GM12878 (cell line): Measurements from ENCODE around the gene UBXN4. TPM values are rescaled to one million over a fixed set of nuclear protein-coding genes. Genes with fewer than 3 reads are reported as not detected.
A peak's percentile ranks its signal among the peaks of the same experiment; 100 is the strongest.

ENCODE experiments used
- ATAC-seq: fragments of 200-7000 bp; cut with Tn5 transposase; 3 replicates; pipeline ENCODE4 v1.9.1; 2020; ENCODE audit warnings: mild to moderate bottlenecking, moderate library complexity
- Bru-seq: library from RNA; stranded (reverse); fragments of 400-500 nt; gene quantifications from one replicate; lab custom pipeline; 2021; lab: Mats Ljungman, UMichigan
- BruChase-seq, 2 experiments: library from RNA; stranded (reverse); fragments of 400-500 nt; gene quantifications; one replicate each; lab custom pipeline; 2021; lab: Mats Ljungman, UMichigan
- BruUV-seq: library from RNA; stranded (reverse); fragments of 400-500 nt; replicated peaks from 2 replicates; lab custom pipeline; 2021; lab: Mats Ljungman, UMichigan
- CTCF ChIA-PET: fragments of 300-600 bp; sonication (Branson Sonifier 250); formaldehyde crosslinking; extraction: SDS; loops from one replicate; lab custom pipeline; 2021; ENCODE audit warnings: inconsistent platforms; lab: Yijun Ruan, JAX
- POLR2A ChIA-PET: fragments of 350-600 bp; formaldehyde crosslinking; extraction: SDS; loops from one replicate; lab custom pipeline; 2021; ENCODE audit warnings: inconsistent platforms; lab: Charles Lee
- RAD21 ChIA-PET: fragments of 300-600 bp; sonication (Branson Sonifier 250); formaldehyde crosslinking; loops from one replicate; lab custom pipeline; 2023; ENCODE audit warnings: antibody characterized with exemption; ENCODE audit not compliant: unreplicated experiment; lab: Charles Lee
- SMC1A ChIA-PET: fragments of 300-600 bp; sonication (Branson Sonifier 250); formaldehyde crosslinking; loops from one replicate; lab custom pipeline; 2023; ENCODE audit not compliant: unreplicated experiment, uncharacterized antibody; lab: Charles Lee
- DNase-seq: peaks from one replicate; pipeline ENCODE4 v3.0.0-alpha.2; 2011; ENCODE audit warnings: low read depth, low spot score
- FAIRE-seq: peaks from 3 replicates; lab custom pipeline; 2011; peaks lifted over from hg19 to GRCh38; lab: Jason Lieb, UNC
- H2AFZ ChIP-seq: 2 replicates; pipeline ENCODE4 v1.6.0; 2011; ENCODE audit warnings: low read depth, low read length, control low read depth; ENCODE audit not compliant: control insufficient read depth
- H3K27ac ChIP-seq: 2 replicates; pipeline ENCODE4 v1.5.1; 2011; ENCODE audit warnings: control low read depth; ENCODE audit not compliant: control insufficient read depth, insufficient read depth
- H3K27me3 ChIP-seq, 2 experiments: replicated peaks in 1 of 2; 2 replicates each; pipeline versions ENCODE4 v1.6.0 to v1.6.1; 2011; ENCODE audit warnings: low read length in 1 of 2; ENCODE audit not compliant: control insufficient read depth in 2 of 2, insufficient read depth in 2 of 2
- H3K36me3 ChIP-seq, 2 experiments: 2 replicates each; pipeline ENCODE4 v1.5.1; 2011; ENCODE audit warnings: low read length in 1 of 2; ENCODE audit not compliant: control insufficient read depth in 2 of 2, insufficient read depth in 2 of 2
- H3K4me1 ChIP-seq: 2 replicates; pipeline ENCODE4 v1.6.1; 2011; ENCODE audit warnings: mild to moderate bottlenecking, low read length, moderate library complexity, mixed read lengths; ENCODE audit not compliant: control insufficient read depth, insufficient read depth
- H3K4me2 ChIP-seq: 2 replicates; pipeline ENCODE4 v1.6.0; 2011; ENCODE audit warnings: control low read depth; ENCODE audit not compliant: control insufficient read depth, insufficient read depth
- H3K4me3 ChIP-seq: fragments of 200-600 bp; sonication (generic); 2 replicates; pipeline ENCODE4 v1.5.1; 2016
- H3K79me2 ChIP-seq: 2 replicates; pipeline ENCODE4 v1.6.0; 2011; ENCODE audit warnings: low read length; ENCODE audit not compliant: control insufficient read depth, insufficient read depth
- H3K9ac ChIP-seq: 2 replicates; pipeline ENCODE4 v1.8.0; 2011; ENCODE audit warnings: low read length, control low read depth, mixed read lengths; ENCODE audit not compliant: control insufficient read depth, insufficient read depth
- H3K9me3 ChIP-seq: replicated peaks from 3 replicates; pipeline ENCODE4 v1.5.1; 2011; ENCODE audit warnings: mild to moderate bottlenecking, low read length; ENCODE audit not compliant: control insufficient read depth, insufficient read depth
- H4K20me1 ChIP-seq: 2 replicates; pipeline ENCODE4 v1.6.0; 2011; ENCODE audit not compliant: control insufficient read depth, insufficient read depth
- EED ChIP-seq: sonication (generic); IDR thresholded peaks from 2 replicates; pipeline ENCODE4 v1.6.1; 2016; ENCODE audit warnings: antibody characterized with exemption, low read depth
- ETV6 ChIP-seq, 2 experiments: fragments of 450-650 bp in 1 of 2; IDR thresholded peaks in 1 of 2; conservative IDR thresholded peaks in 1 of 2; 2 replicates each; pipeline ENCODE4 v1.6.1; 2014; ENCODE audit warnings: antibody characterized with exemption in 1 of 2, borderline replicate concordance in 1 of 2, low read depth in 1 of 2, mild to moderate bottlenecking in 1 of 2, moderate library complexity in 1 of 2
- MTA2 ChIP-seq: fragments of 450-650 bp; IDR thresholded peaks from 2 replicates; pipeline ENCODE4 v1.6.1; 2016; ENCODE audit warnings: low read depth, mild to moderate bottlenecking, moderate library complexity
- PAX8 ChIP-seq: fragments of 450-650 bp; IDR thresholded peaks from 2 replicates; pipeline ENCODE4 v1.6.1; 2017; ENCODE audit warnings: mild to moderate bottlenecking, moderate library complexity
- POLR2A ChIP-seq: IDR thresholded peaks from 2 replicates; pipeline ENCODE4 v1.6.1; 2011; ENCODE audit warnings: low read depth, mild to moderate bottlenecking, low read length
- POLR2AphosphoS2 ChIP-seq: IDR thresholded peaks from 2 replicates; pipeline ENCODE4 v1.6.1; 2011; ENCODE audit warnings: low read depth, mild to moderate bottlenecking, low read length, improper control_type of control experiment, moderate library complexity
- RELA ChIP-seq: fragments of 450-650 bp; IDR thresholded peaks from 2 replicates; pipeline ENCODE4 v1.8.0; 2014; ENCODE audit warnings: borderline replicate concordance; ENCODE audit not compliant: partially characterized antibody
- SMAD1 ChIP-seq: fragments of 450-650 bp; IDR thresholded peaks from 2 replicates; pipeline ENCODE4 v1.6.1; 2018; ENCODE audit warnings: mild to moderate bottlenecking, low read depth; ENCODE audit not compliant: partially characterized antibody
- SP1 ChIP-seq: IDR thresholded peaks from one replicate; pipeline ENCODE4 v1.6.1; 2011; ENCODE audit warnings: low read depth, low read length
- SUPT20H ChIP-seq: IDR thresholded peaks from 2 replicates; pipeline ENCODE4 v1.6.1; 2011; ENCODE audit warnings: low read depth, mild to moderate bottlenecking, low read length, moderate library complexity, borderline replicate concordance; ENCODE audit not compliant: control insufficient read depth
- WGBS: methylation state at CpG from one replicate; pipeline ENCODE4 v1.1.6; 2016; ENCODE audit warnings: low lambda C conversion rate; ENCODE audit not compliant: insufficient replicate concordance, insufficient coverage; ENCODE audit errors: missing lambda C conversion rate; 5-methylcytosine and 5-hydroxymethylcytosine counted together
- in situ Hi-C: fragments of 300-500 bp; cut with MboI; formaldehyde crosslinking; loops from 9 replicates; pipeline ENCODE4 v1.14.3; 2018; ENCODE audit warnings: mixed read lengths
- intact Hi-C: fragments of 100-400 bp; cut with micrococcal nuclease; formaldehyde crosslinking; loops from one replicate; pipeline ENCODE4 v1.14.2; 2022; ENCODE audit not compliant: unreplicated experiment
- long read RNA-seq, 2 experiments: library from polyadenylated mRNA; unstranded; transcript quantifications; one replicate each; pipeline ENCODE4 v2.0.0, GENCODE V29; 2019 to 2020
- polyA minus RNA-seq, 3 experiments: library from RNA; depleted of rRNA, polyadenylated mRNA; stranded (reverse); fragments of >200 nt; gene quantifications; 2 replicates each; pipeline ENCODE4 v1.2.3, GENCODE V29; 2011
- polyA plus RNA-seq, 11 experiments: library from polyadenylated mRNA; depleted of rRNA in 4 of 11; unstranded in 6 of 11; stranded (reverse) in 5 of 11; fragments of >200 nt; fragmentation: Nextera tagmentation in 4 of 11; fragmentation: Illumina TruSeq in 1 of 11; extraction: Ambion mirVana in 4 of 11; extraction: Trizol in 1 of 11; gene quantifications; 1 replicate in 1 of 11; 2 replicates in 10 of 11; pipeline versions ENCODE4 v1.2.1 to v1.2.3, GENCODE V29; 2011 to 2016; ENCODE audit warnings: inconsistent platforms in 2 of 11, missing spikeins in 2 of 11, low read depth in 1 of 11
- total RNA-seq, 4 experiments: library from RNA; depleted of rRNA in 3 of 4; stranded (reverse); fragments of >200 nt in 3 of 4; fragmentation: Illumina TruSeq in 1 of 4; extraction: Trizol in 1 of 4; gene quantifications; 2 replicates each; pipeline versions ENCODE4 v1.2.1 to v1.2.3, GENCODE V29; 2013 to 2021
- TF ChIP-seq, protein P1 (sequence below): IDR thresholded peaks from 2 replicates; pipeline ENCODE4 v1.6.1; 2012; ENCODE audit warnings: low read depth, low read length, improper control_type of control experiment
- TF ChIP-seq, protein P2 (sequence below): fragments of 450-650 bp; conservative IDR thresholded peaks from 2 replicates; pipeline ENCODE4 v1.6.1; 2017; ENCODE audit warnings: mild to moderate bottlenecking, moderate library complexity

UBXN4 gene, protein sequence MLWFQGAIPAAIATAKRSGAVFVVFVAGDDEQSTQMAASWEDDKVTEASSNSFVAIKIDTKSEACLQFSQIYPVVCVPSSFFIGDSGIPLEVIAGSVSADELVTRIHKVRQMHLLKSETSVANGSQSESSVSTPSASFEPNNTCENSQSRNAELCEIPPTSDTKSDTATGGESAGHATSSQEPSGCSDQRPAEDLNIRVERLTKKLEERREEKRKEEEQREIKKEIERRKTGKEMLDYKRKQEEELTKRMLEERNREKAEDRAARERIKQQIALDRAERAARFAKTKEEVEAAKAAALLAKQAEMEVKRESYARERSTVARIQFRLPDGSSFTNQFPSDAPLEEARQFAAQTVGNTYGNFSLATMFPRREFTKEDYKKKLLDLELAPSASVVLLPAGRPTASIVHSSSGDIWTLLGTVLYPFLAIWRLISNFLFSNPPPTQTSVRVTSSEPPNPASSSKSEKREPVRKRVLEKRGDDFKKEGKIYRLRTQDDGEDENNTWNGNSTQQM
- total RNA-seq (2013; cell fraction: nucleolus; rRNA removed) = 109 and 118 TPM in 2 replicates
- total RNA-seq (2014; rRNA removed) (53.8 and 62.9 TPM in 2 replicates), total RNA-seq (2014; rRNA removed; fragmentation: Illumina TruSeq; extraction: Trizol) (62.3 and 63.7 TPM in 2 replicates), total RNA-seq (2021) (66.0 and 67.4 TPM in 2 replicates), polyA plus RNA-seq (2011; rRNA removed) (115 and 180 TPM in 2 replicates), polyA plus RNA-seq (2014; fragmentation: Illumina TruSeq; extraction: Trizol) (77.8 and 99.4 TPM in 2 replicates), polyA plus RNA-seq (2014; fragmentation: Nextera tagmentation; extraction: Ambion mirVana) (10 to 100 TPM; 52.6 to 79.4 TPM), polyA plus RNA-seq (2014; rRNA removed) (44.8 and 57.5 TPM in 2 replicates), polyA plus RNA-seq (2016; fragmentation: Nextera tagmentation; extraction: Ambion mirVana) (100 to 1,000 TPM; 114 to 133 TPM), polyA minus RNA-seq (2011; rRNA and poly(A)+ RNA removed) (57.9 and 60.8 TPM in 2 replicates), Bru-seq, nascent RNA (percentile 93 among the genes with signal in this experiment), BruChase-seq, experiment 1, labeled RNA remaining after a 6-hour chase (percentile 96 among the genes with signal in this experiment), BruChase-seq, experiment 2, labeled RNA remaining after a 2-hour chase (percentile 96 among the genes with signal in this experiment)
- polyA plus RNA-seq (2011; ENCODE audit: low read depth) = 33.8 TPM
- 35.5 and 41.3 TPM in 2 replicates for polyA plus RNA-seq (2011; cell fraction: cytosol; rRNA removed)
- 69.6 and 71.9 TPM in 2 replicates for polyA plus RNA-seq (2011; cell fraction: nucleus; rRNA removed)
- polyA plus RNA-seq (2012) = 48.3 and 58.5 TPM in 2 replicates
- polyA minus RNA-seq (2011; cell fraction: cytosol; rRNA and poly(A)+ RNA removed) = 29.3 and 34.7 TPM in 2 replicates
- polyA minus RNA-seq (2011; cell fraction: nucleus; rRNA and poly(A)+ RNA removed) = 37.6 and 44.3 TPM in 2 replicates
- long read RNA-seq, experiment 1, full-length matches to known transcripts = 12 of 63 reads
- long read RNA-seq, experiment 1, partial matches to known transcripts = 39 of 63 reads
- long read RNA-seq, experiment 1, other reads (novel, unspliced or antisense) = 12 of 63 reads
- long read RNA-seq, experiment 2, full-length matches to known transcripts = 29 of 242 reads
- long read RNA-seq, experiment 2, partial matches to known transcripts = 180 of 242 reads
- long read RNA-seq, experiment 2, other reads (novel, unspliced or antisense) = 33 of 242 reads

DNA sequence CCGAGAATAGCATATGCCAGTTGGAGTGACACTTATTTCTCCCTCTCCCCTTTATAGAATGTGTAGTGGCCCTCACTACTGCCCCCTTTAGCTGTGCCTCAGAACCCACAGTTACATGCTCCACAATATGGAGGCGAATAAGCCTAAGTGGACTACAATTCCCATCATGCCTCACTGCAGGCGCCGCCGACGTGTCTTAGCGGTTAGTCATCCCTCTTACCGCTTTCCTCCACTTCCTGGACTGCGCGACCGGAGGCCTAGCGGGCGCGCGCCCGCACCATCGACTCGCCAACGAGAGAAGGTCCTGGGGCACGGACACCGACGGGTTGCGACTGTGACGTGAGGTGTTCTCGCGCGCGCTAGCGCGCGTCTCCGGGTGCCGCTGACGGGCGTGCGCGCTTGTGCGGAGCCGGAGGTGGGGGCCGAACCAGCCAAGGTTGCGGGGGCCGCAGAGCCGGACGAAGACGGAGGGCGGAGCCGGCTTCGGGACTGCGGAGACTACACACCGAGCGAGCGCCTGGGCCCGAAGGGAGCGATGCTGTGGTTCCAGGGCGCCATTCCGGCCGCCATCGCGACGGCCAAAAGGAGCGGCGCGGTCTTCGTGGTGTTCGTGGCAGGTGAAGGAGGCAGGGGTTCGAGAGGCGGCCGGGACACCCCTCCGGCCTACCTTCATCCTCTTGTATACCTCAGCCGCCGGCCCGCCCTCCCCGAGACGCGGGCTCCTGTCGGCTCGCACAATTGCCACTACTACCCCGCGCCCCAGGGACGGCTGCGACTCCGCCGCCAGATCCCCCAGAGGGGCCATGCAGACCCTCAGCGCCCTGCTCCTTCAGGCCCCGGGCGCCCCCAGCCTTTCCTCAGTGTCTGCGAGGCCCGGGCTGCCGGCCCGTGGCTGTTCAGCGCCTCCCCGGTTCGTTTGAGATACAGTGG lies at the start of gene UBXN4:
Gene UBXN4 (plus strand): TSS at position 461 of the 930 bp plus-strand sequence. CDS start 75 bp downstream, at position 536.
- ChIA-PET POLR2A (interaction anchor here (0.6 to 1.4 kb wide), 9 partner anchors 15 to 604 kb away, joined by 3 to 11 read pairs (median 4); partner anchors contain the start of gene MCM6), RAD21 (interaction anchor here (0.6 to 1.5 kb wide), 6 partner anchors 32 to 1620 kb away, joined by 3 to 4 read pairs (median 3); partner anchors contain the start of genes R3HDM1 and ZRANB3), CTCF (interaction anchor here (1.0 to 4.7 kb wide), 8 partner anchors 9 to 738 kb away, joined by 3 to 46 read pairs (median 8); partner anchors contain the start of genes R3HDM1 and ZRANB3), SMC1A (interaction anchor here (0.5 to 2.3 kb wide), 7 partner anchors 50 to 641 kb away, joined by 3 to 14 read pairs (median 4); partner anchors contain the start of genes R3HDM1 and ZRANB3)
- Histone ChIP-seq H3K36me3 (peaks cover 0 to 9% of the 10 kb centered on the region in 2 experiments; a peak in 1 of 4 replicates), H3K9me3 (no peaks in the 10 kb centered on the region), H3K27me3 (no peaks in the 10 kb centered on the region), H3K4me3 (peak within 1 kb of the TSS; percentile 95), H3K4me2 (peak within 1 kb of the TSS; percentile 67), H3K27ac (peak within 1 kb of the TSS; percentile 74), H2AFZ (peak within 1 kb of the TSS; percentile 98), H3K4me1 (0 out of 2 replicates have a peak, but pooled peaks cover 5% of the 10 kb centered on the region), H4K20me1 (no peaks in the 10 kb centered on the region), H3K9ac (peak within 1 kb of the TSS; percentile 80), H3K79me2 (peaks cover 51% of the 10 kb centered on the region)
- ATAC-seq = peak; percentile 91
- 2% methylated on average over 92 of the region's 93 CpGs for WGBS
- peak; percentile 97 for FAIRE-seq
- in situ Hi-C loops (no loop called here), intact Hi-C loops (loop anchor here (2.0 to 5.0 kb wide), 4 partner anchors 111 to 824 kb away; partner anchors contain the start of genes CCNT2, R3HDM1 and ZRANB3)
- BruUV-seq = no TSS peak
- DNase-seq = peak; percentile 96
- TF ChIP-seq POLR2AphosphoS2 (0 out of 2 replicates have a peak, but pooled peaks have one; percentile 35), RELA (peak; percentile 19), SUPT20H (no peak), POLR2A (peak; percentile 97), SMAD1 (no peak), SP1 (no peak), EED (peak; percentile 19; the same call in 1 of the 2 replicates), ETV6 (conservative IDR thresholded peaks at IDR 0.05 in 1 of 2, IDR thresholded peaks at IDR 0.05 in 1 of 2; ENCODE audit: borderline replicate concordance in 1 of 2, low read depth in 1 of 2) (no peak), PAX8 (no peak), MTA2 (no peak)
- TF ChIP-seq, protein P1, sequence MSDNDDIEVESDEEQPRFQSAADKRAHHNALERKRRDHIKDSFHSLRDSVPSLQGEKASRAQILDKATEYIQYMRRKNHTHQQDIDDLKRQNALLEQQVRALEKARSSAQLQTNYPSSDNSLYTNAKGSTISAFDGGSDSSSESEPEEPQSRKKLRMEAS = peak; percentile 29; the same call in 1 of the 2 replicates
- TF ChIP-seq, protein P2, sequence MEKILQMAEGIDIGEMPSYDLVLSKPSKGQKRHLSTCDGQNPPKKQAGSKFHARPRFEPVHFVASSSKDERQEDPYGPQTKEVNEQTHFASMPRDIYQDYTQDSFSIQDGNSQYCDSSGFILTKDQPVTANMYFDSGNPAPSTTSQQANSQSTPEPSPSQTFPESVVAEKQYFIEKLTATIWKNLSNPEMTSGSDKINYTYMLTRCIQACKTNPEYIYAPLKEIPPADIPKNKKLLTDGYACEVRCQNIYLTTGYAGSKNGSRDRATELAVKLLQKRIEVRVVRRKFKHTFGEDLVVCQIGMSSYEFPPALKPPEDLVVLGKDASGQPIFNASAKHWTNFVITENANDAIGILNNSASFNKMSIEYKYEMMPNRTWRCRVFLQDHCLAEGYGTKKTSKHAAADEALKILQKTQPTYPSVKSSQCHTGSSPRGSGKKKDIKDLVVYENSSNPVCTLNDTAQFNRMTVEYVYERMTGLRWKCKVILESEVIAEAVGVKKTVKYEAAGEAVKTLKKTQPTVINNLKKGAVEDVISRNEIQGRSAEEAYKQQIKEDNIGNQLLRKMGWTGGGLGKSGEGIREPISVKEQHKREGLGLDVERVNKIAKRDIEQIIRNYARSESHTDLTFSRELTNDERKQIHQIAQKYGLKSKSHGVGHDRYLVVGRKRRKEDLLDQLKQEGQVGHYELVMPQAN = peak; percentile 68
